Endothelial cell of umbilical vein (primary cell): ENCODE results near the gene HIC1. TPM values are rescaled to one million over a fixed set of nuclear protein-coding genes. Genes with fewer than 3 reads are reported as not detected.

ENCODE experiments used
- BruUV-seq: library from RNA; stranded (reverse); fragments of 400-500 nt; replicated peaks from 2 replicates; lab custom pipeline; 2021; lab: Mats Ljungman, UMichigan
- CTCF ChIA-PET: fragments of 300-600, 350-600 bp; sonication (Branson Sonifier 250); formaldehyde crosslinking; loops from one replicate; lab custom pipeline; 2021; ENCODE audit warnings: antibody characterized with exemption, inconsistent platforms; lab: Charles Lee
- POLR2A ChIA-PET: fragments of 300-600, 350-600 bp; sonication (Branson Sonifier 250); formaldehyde crosslinking; loops from one replicate; lab custom pipeline; 2021; ENCODE audit warnings: antibody characterized with exemption, inconsistent platforms; lab: Charles Lee
- DNase-seq: peaks from one replicate; pipeline ENCODE4 v3.0.0-alpha.2; 2011; ENCODE audit warnings: low read depth, low spot score
- FAIRE-seq: peaks from 2 replicates; lab custom pipeline; 2011; peaks lifted over from hg19 to GRCh38; lab: Jason Lieb, UNC
- H2AFZ ChIP-seq: 2 replicates; pipeline ENCODE4 v1.6.0; 2012; ENCODE audit warnings: low read depth, low read length, control low read depth, inconsistent platforms
- H3K27ac ChIP-seq: 2 replicates; pipeline ENCODE4 v1.5.1; 2011; ENCODE audit warnings: low read depth, mild to moderate bottlenecking, control low read depth, low read length, moderate library complexity; ENCODE audit not compliant: insufficient read depth
- H3K27me3 ChIP-seq, 2 experiments: 2 replicates each; pipeline versions ENCODE4 v1.6.0 to v1.6.1; 2011; ENCODE audit warnings: low read length in 2 of 2, mixed read lengths in 1 of 2; ENCODE audit not compliant: control insufficient read depth in 2 of 2, insufficient read depth in 2 of 2
- H3K36me3 ChIP-seq, 2 experiments: 2 replicates in 1 of 2; 3 replicates in 1 of 2; pipeline ENCODE4 v1.5.1; 2011; ENCODE audit warnings: low read length in 2 of 2, mild to moderate bottlenecking in 1 of 2, moderate library complexity in 1 of 2; ENCODE audit not compliant: control insufficient read depth in 2 of 2, insufficient read depth in 2 of 2; ENCODE audit errors: extremely low read depth in 1 of 2
- H3K4me1 ChIP-seq: 3 replicates; pipeline ENCODE4 v1.5.1; 2011; ENCODE audit warnings: mild to moderate bottlenecking, low read length; ENCODE audit not compliant: control insufficient read depth, insufficient read depth; ENCODE audit errors: extremely low read depth
- H3K4me2 ChIP-seq: 2 replicates; pipeline ENCODE4 v1.6.1; 2011; ENCODE audit warnings: low read length, control low read depth, mixed read lengths; ENCODE audit not compliant: insufficient read depth
- H3K4me3 ChIP-seq, 3 experiments: fragments of 200-600 bp in 1 of 3; sonication (generic), shearing (Covaris generic) in 1 of 3; replicated peaks in 1 of 3; 2 replicates each; pipeline ENCODE4 v1.5.1; 2011 to 2016; ENCODE audit warnings: control low read depth in 3 of 3, low read length in 3 of 3, mild to moderate bottlenecking in 2 of 3, inconsistent platforms in 1 of 3, low read depth in 1 of 3, moderate library complexity in 1 of 3; ENCODE audit not compliant: insufficient read depth in 1 of 3
- H3K79me2 ChIP-seq: 2 replicates; pipeline ENCODE4 v1.6.0; 2012; ENCODE audit warnings: low read length, inconsistent platforms; ENCODE audit not compliant: control insufficient read depth, insufficient read depth
- H3K9ac ChIP-seq: replicated peaks from 2 replicates; pipeline ENCODE3; 2011; ENCODE audit warnings: low read length, control low read depth; ENCODE audit not compliant: insufficient read depth; ENCODE audit errors: extremely low read depth
- H3K9me1 ChIP-seq: replicated peaks from 3 replicates; pipeline ENCODE4 v1.6.0; 2011; ENCODE audit warnings: mild to moderate bottlenecking, low read length; ENCODE audit not compliant: control insufficient read depth, insufficient read depth; ENCODE audit errors: extremely low read depth
- H3K9me3 ChIP-seq: replicated peaks from 2 replicates; pipeline ENCODE4 v1.5.1; 2012; ENCODE audit warnings: low read length, inconsistent platforms; ENCODE audit not compliant: control insufficient read depth, insufficient read depth
- H4K20me1 ChIP-seq: replicated peaks from 2 replicates; pipeline ENCODE3; 2011; ENCODE audit warnings: mild to moderate bottlenecking, low read length; ENCODE audit not compliant: control insufficient read depth, insufficient read depth; ENCODE audit errors: extremely low read depth
- CTCF ChIP-seq, 2 donors: IDR thresholded peaks; 1 replicate in 1 of 2; 2 replicates in 1 of 2; pipeline ENCODE4 v1.5.1; 2011; ENCODE audit warnings: low read length in 2 of 2, mild to moderate bottlenecking in 2 of 2, moderate library complexity in 2 of 2, control low read depth in 1 of 2, inconsistent platforms in 1 of 2, low read depth in 1 of 2; ENCODE audit not compliant: insufficient read depth in 1 of 2; ENCODE audit errors: extremely low read depth in 1 of 2
- EZH2 ChIP-seq: IDR thresholded peaks from 2 replicates; pipeline ENCODE4 v1.6.1; 2012; ENCODE audit warnings: borderline replicate concordance, low read depth, mild to moderate bottlenecking, moderate library complexity, low read length, inconsistent platforms; ENCODE audit not compliant: severe bottlenecking
- FOS ChIP-seq: IDR thresholded peaks from 2 replicates; pipeline ENCODE4 v1.6.1; 2011; ENCODE audit warnings: mild to moderate bottlenecking, low read length, moderate library complexity, borderline replicate concordance; ENCODE audit not compliant: insufficient read depth
- GATA2 ChIP-seq: IDR thresholded peaks from 2 replicates; pipeline ENCODE4 v1.7.0; 2011; ENCODE audit warnings: low read depth, mild to moderate bottlenecking, moderate library complexity, mixed read lengths, low read length; ENCODE audit not compliant: insufficient read length, insufficient read depth
- JUN ChIP-seq: IDR thresholded peaks from 2 replicates; pipeline ENCODE4 v1.6.1; 2011; ENCODE audit warnings: borderline replicate concordance, low read depth; ENCODE audit not compliant: insufficient read length, insufficient read depth
- MAX ChIP-seq: IDR thresholded peaks from 2 replicates; pipeline ENCODE4 v1.6.1; 2011; ENCODE audit not compliant: insufficient read depth, insufficient read length
- MYC ChIP-seq: IDR thresholded peaks from one replicate; pipeline ENCODE4 v1.6.1; 2011; ENCODE audit warnings: mild to moderate bottlenecking, low read depth, low read length
- POLR2A ChIP-seq: IDR thresholded peaks from 2 replicates; pipeline ENCODE4 v1.6.1; 2012; ENCODE audit warnings: low read depth, mild to moderate bottlenecking, control low read depth, low read length
- POLR2AphosphoS5 ChIP-seq: IDR thresholded peaks from 2 replicates; pipeline ENCODE4 v1.6.1; 2012; ENCODE audit warnings: low read depth, mild to moderate bottlenecking, control low read depth, low read length, moderate library complexity; ENCODE audit not compliant: insufficient read depth
- dilution Hi-C: fragments of 300-500 bp; cut with MboI; formaldehyde crosslinking; loops from one replicate; pipeline ENCODE4 v1.15.0; 2019; ENCODE audit warnings: low sequenced_read_pairs; ENCODE audit not compliant: extremely low pct_ligation_motif_present
- intact Hi-C: fragments of 100-400 bp; cut with micrococcal nuclease; formaldehyde crosslinking; loops from one replicate; pipeline ENCODE4 v1.10.0; 2022
- polyA plus RNA-seq, 4 experiments: library from polyadenylated mRNA; depleted of rRNA in 3 of 4; stranded (reverse) in 3 of 4; unstranded in 1 of 4; fragments of >200 nt; gene quantifications; 2 replicates each; pipeline versions ENCODE4 v1.2.1 to v1.2.3, GENCODE V29; 2011 to 2012; ENCODE audit warnings: missing spikeins in 1 of 4
- total RNA-seq: library from RNA; stranded (reverse); gene quantifications from 2 replicates; pipeline ENCODE4 v1.2.3, GENCODE V29; 2021

Gene HIC1
- total and polyA plus RNA-seq, 2 donors (not counting 3 experiments of a cell fraction or from before 2014, with no cell fraction given): 18.2 to 35.5 TPM

DNA sequence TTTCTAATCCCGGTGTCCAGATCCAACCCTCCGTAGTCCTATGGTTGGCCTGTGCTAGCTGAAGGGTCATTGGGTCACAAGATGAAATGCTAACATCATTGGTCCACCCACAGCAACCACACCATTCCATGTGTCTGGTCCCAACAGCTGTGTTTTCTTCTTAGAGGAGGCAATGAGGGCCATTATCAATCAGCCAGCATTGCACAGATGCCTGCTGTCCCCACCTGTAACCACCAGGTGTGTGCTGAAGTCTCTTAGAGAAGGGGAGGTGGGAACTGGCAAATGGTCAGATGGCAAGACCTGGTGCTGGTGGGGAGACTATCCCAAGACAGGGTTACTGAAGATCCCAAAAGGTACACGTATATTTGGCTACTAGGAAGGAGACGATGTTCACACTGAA is 37.4 kb downstream of the HIC1 start:
- no peak overlapping the region for H3K9ac ChIP-seq
- dilution Hi-C loops (no loop called here), intact Hi-C loops (no loop called here)
- H3K36me3 ChIP-seq: no peaks in the 10 kb centered on the region
- no peaks in the 10 kb centered on the region for H3K79me2 ChIP-seq
- POLR2A ChIA-PET: interaction anchor here (0.5 kb wide), 1 partner anchor 138 kb away, joined by 6 read pairs; no protein-coding TSS in a partner anchor
- no peak overlapping the region for H3K27ac ChIP-seq
- BruUV-seq: no TSS peak
- H4K20me1 ChIP-seq: no peaks in the 10 kb centered on the region
- FAIRE-seq (no peak), DNase-seq (no peak)
- H2AFZ ChIP-seq: no peak overlapping the region
- CTCF ChIA-PET: interaction anchor here (2.0 to 9.2 kb wide), 5 partner anchors 24 to 153 kb away, joined by 7 to 76 read pairs (median 21); partner anchors contain the start of gene HIC1
- H3K9me3 ChIP-seq: no peaks in the 10 kb centered on the region
- H3K4me2 ChIP-seq: no peak overlapping the region
- no peak overlapping the region for H3K4me3 ChIP-seq
- peaks cover 41% of the 10 kb centered on the region for H3K4me1 ChIP-seq
- no peaks in the 10 kb centered on the region for H3K9me1 ChIP-seq
- no peak for TF ChIP-seq JUN
- TF ChIP-seq POLR2A: no peak
- TF ChIP-seq MAX: no peak
- no peak for TF ChIP-seq EZH2
- no peak for TF ChIP-seq MYC
- no peak for TF ChIP-seq GATA2
- TF ChIP-seq FOS: no peak
- TF ChIP-seq CTCF (IDR thresholded peaks at IDR 0.05; ENCODE audit: extremely low read depth in 1 of 2, insufficient read depth in 1 of 2, low read depth in 1 of 2, low read length in 2 of 2): no peak
- no peak for TF ChIP-seq POLR2AphosphoS5
- no peaks in the 10 kb centered on the region for H3K27me3 ChIP-seq
